ENCODE measurements around the gene OR51B2.

Gene OR51B2

GRCh38 chr11:5286901-5287300 lies 37.2 kb downstream of the OR51B2 start:
- no peak for DNase-seq (ENCODE audit: insufficient read length, low spot score)
- no peak for FAIRE-seq
- TF ChIP-seq CTCF (IDR thresholded peaks at IDR 0.05; ENCODE audit: insufficient read depth, missing control alignments), result no peak

GRCh38 chr11:5286351-5286750 lies 37.7 kb downstream of the OR51B2 start:
- no peak for DNase-seq (ENCODE audit: insufficient read length, low spot score)
- no peak for FAIRE-seq
- TF ChIP-seq CTCF (IDR thresholded peaks at IDR 0.05; ENCODE audit: insufficient read depth, missing control alignments), result no peak

GRCh38 chr11:5285703-5286340 lies 38.3 kb downstream of the OR51B2 start:
- FAIRE-seq (no peak), DNase-seq (ENCODE audit: insufficient read length, low spot score) (no peak)
- TF ChIP-seq CTCF (IDR thresholded peaks at IDR 0.05; ENCODE audit: insufficient read depth, missing control alignments), result no peak

- FAIRE-seq, result no peak
- TF ChIP-seq CTCF (IDR thresholded peaks at IDR 0.05; ENCODE audit: insufficient read depth, missing control alignments), result no peak
Measured at GRCh38 chr11:5284637-5285036, 39.5 kb downstream of the OR51B2 start.

GRCh38 chr11:5283882-5284281 lies 40.2 kb downstream of the OR51B2 start:
- no peak for DNase-seq (ENCODE audit: insufficient read length, low spot score)

More at GRCh38 chr11:5284637-5285036, 39.5 kb downstream of the OR51B2 start:
- no peak for DNase-seq (ENCODE audit: insufficient read length, low spot score)

GRCh38 chr11:5283086-5283485 lies 41.0 kb downstream of the OR51B2 start:
- no peak for TF ChIP-seq CTCF (IDR thresholded peaks at IDR 0.05; ENCODE audit: insufficient read depth, missing control alignments)
- FAIRE-seq (no peak), DNase-seq (ENCODE audit: insufficient read length, low spot score) (no peak)

More at GRCh38 chr11:5283882-5284281, 40.2 kb downstream of the OR51B2 start:
- no peak for TF ChIP-seq CTCF (IDR thresholded peaks at IDR 0.05; ENCODE audit: insufficient read depth, missing control alignments)
- no peak for FAIRE-seq

GRCh38 chr11:5282628-5283027 lies 41.5 kb downstream of the OR51B2 start:
- no peak for DNase-seq (ENCODE audit: insufficient read length, low spot score)
- no peak for TF ChIP-seq CTCF (IDR thresholded peaks at IDR 0.05; ENCODE audit: insufficient read depth, missing control alignments)
- no peak for FAIRE-seq

Measured in D721Med (cell line).